Type B pancreatic cell (in vitro differentiated cells): ENCODE results near the gene OBSCN. TPM values are rescaled to one million over a fixed set of nuclear protein-coding genes. Genes with fewer than 3 reads are reported as not detected.

Source experiments
- DNase-seq: peaks from one replicate; pipeline ENCODE4 v3.0.0; 2021; ENCODE audit warnings: mixed read lengths; ENCODE audit not compliant: unreplicated experiment; ENCODE audit errors: extremely low spot score
- H3K27ac Mint-ChIP-seq: 2 replicates; pipeline ENCODE4 v1.8.0; 2021; ENCODE audit warnings: mild to moderate bottlenecking, mixed read lengths
- H3K27me3 Mint-ChIP-seq: 2 replicates; pipeline ENCODE4 v1.8.0; 2021; ENCODE audit warnings: mixed read lengths
- H3K36me3 Mint-ChIP-seq: 2 replicates; pipeline ENCODE4 v1.8.0; 2021; ENCODE audit warnings: mixed read lengths
- H3K4me1 Mint-ChIP-seq: one replicate; pipeline ENCODE4 v1.8.0; 2021; ENCODE audit warnings: mixed read lengths; ENCODE audit not compliant: unreplicated experiment
- H3K4me3 Mint-ChIP-seq: 2 replicates; pipeline ENCODE4 v1.8.0; 2021; ENCODE audit warnings: mild to moderate bottlenecking, mixed read lengths
- H3K9me3 Mint-ChIP-seq: 2 replicates; pipeline ENCODE4 v1.8.0; 2021; ENCODE audit warnings: mixed read lengths
- CTCF ChIP-seq: fragments of 200-600 bp; sonication (generic); conservative IDR thresholded peaks from 2 replicates; pipeline ENCODE4 v1.5.0; 2021; ENCODE audit warnings: antibody characterized with exemption, mild to moderate bottlenecking
- total RNA-seq: library from RNA; stranded (reverse); gene quantifications from 2 replicates; pipeline ENCODE4 v1.2.1, GENCODE V29; 2021; ENCODE audit warnings: low replicate concordance

The OBSCN gene
- total RNA-seq, 1 donor from 2014 or later: 48.9 TPM

DNA sequence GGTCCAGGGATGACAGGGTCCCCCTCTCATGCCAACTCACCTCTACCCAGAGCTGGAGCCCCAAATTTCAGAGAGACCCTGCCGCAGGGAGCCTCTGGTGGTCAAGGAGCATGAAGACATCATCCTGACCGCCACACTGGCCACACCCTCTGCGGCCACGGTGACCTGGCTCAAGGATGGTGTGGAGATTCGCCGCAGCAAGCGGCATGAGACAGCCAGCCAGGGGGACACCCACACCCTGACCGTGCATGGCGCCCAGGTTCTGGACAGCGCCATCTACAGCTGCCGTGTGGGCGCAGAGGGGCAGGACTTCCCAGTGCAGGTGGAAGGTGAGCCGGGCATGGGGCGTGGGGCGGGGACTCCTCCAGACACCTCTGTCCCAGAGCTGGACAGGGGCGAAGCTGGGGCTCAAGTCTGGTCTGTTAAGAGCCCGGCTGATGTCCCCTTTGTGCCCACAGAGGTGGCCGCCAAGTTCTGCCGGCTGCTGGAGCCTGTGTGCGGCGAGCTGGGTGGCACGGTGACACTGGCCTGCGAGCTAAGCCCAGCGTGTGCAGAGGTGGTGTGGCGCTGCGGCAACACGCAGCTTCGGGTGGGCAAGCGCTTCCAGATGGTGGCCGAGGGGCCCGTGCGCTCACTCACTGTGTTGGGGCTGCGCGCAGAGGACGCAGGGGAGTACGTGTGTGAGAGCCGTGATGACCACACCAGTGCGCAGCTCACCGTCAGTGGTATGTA is 66.0 kb downstream of the OBSCN start:
- H3K4me1 Mint-ChIP-seq: no peaks in the 10 kb centered on the region
- no peaks in the 10 kb centered on the region for H3K36me3 Mint-ChIP-seq
- H3K27ac Mint-ChIP-seq: no peak overlapping the region
- TF ChIP-seq CTCF: no peak
- no peaks in the 10 kb centered on the region for H3K27me3 Mint-ChIP-seq
- no peaks in the 10 kb centered on the region for H3K9me3 Mint-ChIP-seq
- DNase-seq: peak; percentile 65
- no peak overlapping the region for H3K4me3 Mint-ChIP-seq

GRCh38 chr1:228274452-228275178 is 66.8 kb downstream of the OBSCN start:
- no peaks in the 10 kb centered on the region for H3K4me1 Mint-ChIP-seq
- H3K4me3 Mint-ChIP-seq: peak overlapping the region; percentile 81
- DNase-seq: peak; percentile 64
- TF ChIP-seq CTCF: no peak
- H3K27me3 Mint-ChIP-seq: no peaks in the 10 kb centered on the region
- H3K36me3 Mint-ChIP-seq: no peaks in the 10 kb centered on the region
- no peak overlapping the region for H3K27ac Mint-ChIP-seq
- no peaks in the 10 kb centered on the region for H3K9me3 Mint-ChIP-seq

GRCh38 chr1:228275179-228275429 is 67.3 kb downstream of the OBSCN start:
- DNase-seq: peak; percentile 64
- Mint-ChIP-seq H3K27me3 (no peaks in the 10 kb centered on the region), H3K4me3 (peak overlapping the region; percentile 81), H3K4me1 (no peaks in the 10 kb centered on the region), H3K27ac (no peak overlapping the region), H3K36me3 (no peaks in the 10 kb centered on the region), H3K9me3 (no peaks in the 10 kb centered on the region)
- TF ChIP-seq CTCF: no peak

DNA sequence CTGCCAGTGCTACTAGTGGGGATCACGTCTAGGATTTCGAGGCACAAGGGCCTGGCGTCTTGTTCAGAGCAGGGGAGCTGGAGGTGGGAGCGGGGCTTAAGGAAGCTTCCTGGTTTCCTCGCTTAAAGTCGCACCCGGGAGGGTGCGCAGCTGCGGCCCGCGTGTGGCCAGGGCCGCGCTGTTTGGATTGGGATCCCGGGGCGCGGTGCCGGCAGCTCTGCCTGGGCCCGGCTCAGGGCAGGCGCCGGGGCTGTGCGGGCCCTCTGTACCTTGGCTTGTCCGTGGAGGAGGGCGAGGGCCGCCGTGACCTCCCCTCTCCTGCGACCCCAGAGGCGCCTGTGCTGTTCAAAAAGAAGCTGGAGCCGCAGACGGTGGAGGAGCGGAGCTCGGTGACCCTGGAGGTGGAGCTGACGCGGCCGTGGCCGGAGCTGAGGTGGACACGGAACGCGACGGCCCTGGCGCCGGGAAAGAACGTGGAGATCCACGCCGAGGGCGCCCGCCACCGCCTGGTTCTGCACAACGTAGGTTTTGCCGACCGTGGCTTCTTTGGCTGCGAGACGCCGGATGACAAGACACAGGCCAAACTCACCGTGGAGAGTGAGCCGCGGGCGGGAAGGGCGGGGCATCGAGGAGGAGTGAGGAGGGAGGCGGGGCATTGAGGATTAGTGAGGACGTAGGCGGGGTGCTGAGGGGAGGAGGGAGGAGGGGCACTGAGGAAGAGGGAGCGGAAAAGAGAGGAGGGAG is 67.8 kb downstream of the OBSCN start:
- peak; percentile 86 for DNase-seq
- H3K4me3 Mint-ChIP-seq: peak overlapping the region; percentile 81
- no peaks in the 10 kb centered on the region for H3K9me3 Mint-ChIP-seq
- H3K27ac Mint-ChIP-seq: no peak overlapping the region
- no peaks in the 10 kb centered on the region for H3K36me3 Mint-ChIP-seq
- H3K4me1 Mint-ChIP-seq: no peaks in the 10 kb centered on the region
- H3K27me3 Mint-ChIP-seq: no peaks in the 10 kb centered on the region
- TF ChIP-seq CTCF: no peak

- Mint-ChIP-seq H3K4me1 (no peaks in the 10 kb centered on the region), H3K9me3 (no peaks in the 10 kb centered on the region), H3K36me3 (no peaks in the 10 kb centered on the region), H3K4me3 (peak overlapping the region; percentile 81), H3K27me3 (no peaks in the 10 kb centered on the region), H3K27ac (no peak overlapping the region)
- TF ChIP-seq CTCF: no peak
- peak; percentile 69 for DNase-seq
Observed at GRCh38 chr1:228276174-228276831, 68.5 kb downstream of the OBSCN start.
